GM23248 (cell line): Measurements from ENCODE around the gene PELO.

Experiments
- EZH2 ChIP-seq: fragments of 200-600 bp; sonication (generic); IDR thresholded peaks from 2 replicates; pipeline ENCODE4 v1.6.1; 2018; ENCODE audit warnings: antibody characterized with exemption, mild to moderate bottlenecking; ENCODE audit not compliant: insufficient read depth, poor library complexity, severe bottlenecking
- EZH2phosphoT487 ChIP-seq: fragments of 200-600 bp; sonication (generic); IDR thresholded peaks from 2 replicates; pipeline ENCODE4 v1.6.1; 2018; ENCODE audit warnings: antibody characterized with exemption, moderate library complexity, mild to moderate bottlenecking, low read depth; ENCODE audit not compliant: insufficient read depth

DNA sequence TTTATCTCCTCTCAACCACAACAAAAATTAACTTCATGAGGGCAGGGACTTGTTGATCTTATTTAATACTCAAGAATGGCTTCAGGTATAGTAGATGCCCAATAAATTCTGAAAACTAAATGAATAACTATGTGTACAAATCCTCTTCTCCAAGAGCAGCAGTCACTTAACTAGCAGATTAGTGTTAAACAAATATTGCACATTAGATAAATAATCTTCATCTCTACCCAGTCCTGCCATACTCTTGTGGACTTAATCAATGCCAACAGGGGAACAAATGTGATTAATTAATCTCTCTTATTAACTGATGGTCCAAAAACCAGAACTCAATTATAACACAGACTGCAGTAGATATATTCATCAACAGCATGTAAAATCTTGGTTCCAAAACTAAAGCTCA lies 15.0 kb upstream of the PELO start:
- TF ChIP-seq EZH2phosphoT487: no peak
- TF ChIP-seq EZH2: no peak
